Activated naive CD4-positive, alpha-beta T cell treated with anti-CD3 and anti-CD28 coated beads, Interleukin-2, amount 50 U/mL, for 72 hours (primary cell): ENCODE data around the gene PLXNA4. TPM values are rescaled to one million over a fixed set of nuclear protein-coding genes. Genes with fewer than 3 reads are reported as not detected.
"Not testable (repeated sequence)": the region's sequence is repeated elsewhere in the genome, so short reads cannot be mapped to it uniquely, and the experiment has no call there.

ENCODE experiments used
- ATAC-seq, 2 donors: fragments of 150-1000 bp; cut with Tn5 transposase; 2 replicates each; pipeline ENCODE4 v1.10.0; 2021; ENCODE audit warnings: mild to moderate bottlenecking in 2 of 2, moderate library complexity in 2 of 2
- DNase-seq, 2 donors: peaks; one replicate each; pipeline ENCODE4 v3.0.0; 2021 to 2022; ENCODE audit warnings: low spot score in 2 of 2
- H3K27ac Mint-ChIP-seq, 2 donors: one replicate each; pipeline ENCODE4 v1.8.0; 2022; ENCODE audit warnings: mild to moderate bottlenecking in 2 of 2, mixed read lengths in 2 of 2
- H3K36me3 Mint-ChIP-seq, 2 donors: one replicate each; pipeline ENCODE4 v1.8.0; 2022; ENCODE audit warnings: mixed read lengths in 2 of 2
- H3K9me3 Mint-ChIP-seq, 2 donors: one replicate each; pipeline ENCODE4 v1.8.0; 2022; ENCODE audit warnings: mixed read lengths in 2 of 2
- total RNA-seq, 2 donors: library from RNA; stranded (reverse); gene quantifications; one replicate each; pipeline ENCODE4 v1.2.3, GENCODE V29; 2022

PLXNA4 gene
- total RNA-seq, 2 donors from 2014 or later, result 0.06 to 0.41 TPM

- Mint-ChIP-seq H3K36me3 (no peaks in the 10 kb centered on the region), H3K9me3 (no peaks in the 10 kb centered on the region), H3K27ac (no peak overlapping the region)
- ATAC-seq (no peak), DNase-seq (no peak)
Observed at GRCh38 chr7:132180481-132180880, 395.8 kb downstream of the PLXNA4 start.

DNA sequence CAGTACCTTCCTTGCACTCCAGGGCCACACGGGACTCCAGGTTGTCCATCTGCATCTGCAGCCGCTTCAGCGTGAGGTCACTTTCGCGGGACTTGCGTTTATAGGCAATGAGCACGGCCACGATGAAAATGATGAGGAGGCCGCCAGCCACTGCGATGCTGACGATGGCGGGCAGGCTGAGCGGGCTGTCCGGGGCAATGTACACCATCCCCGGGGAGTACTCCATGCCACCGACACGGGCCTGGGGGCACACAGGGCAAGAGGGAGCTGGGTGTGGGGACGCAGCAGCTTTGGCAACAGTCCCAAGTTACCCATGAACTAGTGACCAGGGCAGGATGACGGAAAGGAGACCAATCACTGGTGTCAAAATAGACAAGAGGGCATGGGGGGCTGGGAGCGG is 396.6 kb downstream of the PLXNA4 start:
- ATAC-seq (no peak), DNase-seq (no peak)
- H3K27ac Mint-ChIP-seq, result no peak overlapping the region
- no peaks in the 10 kb centered on the region for H3K9me3 Mint-ChIP-seq
- H3K36me3 Mint-ChIP-seq, result no peaks in the 10 kb centered on the region

- Mint-ChIP-seq H3K27ac (no peak overlapping the region), H3K36me3 (no peaks in the 10 kb centered on the region), H3K9me3 (no peaks in the 10 kb centered on the region)
- no peak for DNase-seq
- no peak for ATAC-seq
Observed at GRCh38 chr7:132179080-132179430, 397.2 kb downstream of the PLXNA4 start.

- not testable (repeated sequence) for H3K27ac Mint-ChIP-seq, DNase-seq, H3K36me3 Mint-ChIP-seq, H3K9me3 Mint-ChIP-seq, ATAC-seq
Observed at GRCh38 chr7:132178402-132179079, 397.7 kb downstream of the PLXNA4 start.

- DNase-seq (no peak), ATAC-seq (no peak)
- Mint-ChIP-seq H3K9me3 (no peaks in the 10 kb centered on the region), H3K27ac (no peak overlapping the region), H3K36me3 (no peaks in the 10 kb centered on the region)
Observed at GRCh38 chr7:132177708-132178401, 398.4 kb downstream of the PLXNA4 start.

- ATAC-seq (no peak), DNase-seq (no peak)
- Mint-ChIP-seq H3K36me3 (no peaks in the 10 kb centered on the region), H3K27ac (no peak overlapping the region), H3K9me3 (no peaks in the 10 kb centered on the region)
Observed at GRCh38 chr7:132176719-132177118, 399.6 kb downstream of the PLXNA4 start.

GRCh38 chr7:132171130-132171576 is 405.1 kb downstream of the PLXNA4 start:
- ATAC-seq (no peak), DNase-seq (no peak)
- Mint-ChIP-seq H3K27ac (no peak overlapping the region), H3K9me3 (no peaks in the 10 kb centered on the region), H3K36me3 (no peaks in the 10 kb centered on the region)

- no peaks in the 10 kb centered on the region for H3K36me3 Mint-ChIP-seq
- ATAC-seq (no peak), DNase-seq (no peak)
- H3K9me3 Mint-ChIP-seq, result no peaks in the 10 kb centered on the region
- H3K27ac Mint-ChIP-seq, result no peak overlapping the region
Observed at GRCh38 chr7:132169730-132170129, 406.5 kb downstream of the PLXNA4 start.

GRCh38 chr7:132168239-132168638 is 408.0 kb downstream of the PLXNA4 start:
- H3K27ac Mint-ChIP-seq, result no peak overlapping the region
- no peak for ATAC-seq
- no peaks in the 10 kb centered on the region for H3K36me3 Mint-ChIP-seq
- no peak for DNase-seq
- no peaks in the 10 kb centered on the region for H3K9me3 Mint-ChIP-seq

DNA sequence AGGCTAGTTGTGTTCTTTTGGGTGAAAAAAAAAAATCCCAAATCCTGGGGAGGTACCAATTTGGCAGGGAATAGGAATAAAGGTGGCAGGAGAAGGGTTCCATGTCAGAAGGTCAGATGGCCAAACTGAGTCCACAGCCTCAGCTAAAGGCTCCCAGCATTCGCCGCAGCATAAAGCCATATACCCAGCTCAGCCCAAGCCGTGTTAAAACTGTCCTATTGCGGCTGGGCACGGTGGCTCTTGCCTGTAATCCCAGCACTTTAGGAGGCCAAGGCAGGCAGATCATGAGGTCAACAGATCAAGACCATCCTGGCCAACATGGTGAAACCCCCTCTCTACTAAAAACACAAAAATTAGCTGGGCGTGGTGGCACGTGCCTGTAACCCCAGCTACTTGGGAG is 410.6 kb downstream of the PLXNA4 start:
- not testable (repeated sequence) for H3K27ac Mint-ChIP-seq, ATAC-seq, H3K9me3 Mint-ChIP-seq, DNase-seq, H3K36me3 Mint-ChIP-seq

- H3K36me3 Mint-ChIP-seq, result no peaks in the 10 kb centered on the region
- ATAC-seq (no peak), DNase-seq (no peak)
- no peaks in the 10 kb centered on the region for H3K9me3 Mint-ChIP-seq
- no peak overlapping the region for H3K27ac Mint-ChIP-seq
Observed at GRCh38 chr7:132164558-132165125, 411.6 kb downstream of the PLXNA4 start.

- no peak for DNase-seq
- Mint-ChIP-seq H3K36me3 (no peaks in the 10 kb centered on the region), H3K9me3 (no peaks in the 10 kb centered on the region), H3K27ac (no peak overlapping the region)
- no peak for ATAC-seq
Observed at GRCh38 chr7:132162556-132163144, 413.6 kb downstream of the PLXNA4 start.

- no peak for DNase-seq
- Mint-ChIP-seq H3K27ac (no peak overlapping the region), H3K9me3 (no peaks in the 10 kb centered on the region), H3K36me3 (no peaks in the 10 kb centered on the region)
- ATAC-seq, result no peak
Observed at GRCh38 chr7:132161976-132162375, 414.3 kb downstream of the PLXNA4 start.

- H3K9me3 Mint-ChIP-seq, result no peaks in the 10 kb centered on the region
- no peak for ATAC-seq
- H3K27ac Mint-ChIP-seq, result no peak overlapping the region
- no peaks in the 10 kb centered on the region for H3K36me3 Mint-ChIP-seq
- no peak for DNase-seq
Observed at GRCh38 chr7:132161533-132161915, 414.7 kb downstream of the PLXNA4 start.

DNA sequence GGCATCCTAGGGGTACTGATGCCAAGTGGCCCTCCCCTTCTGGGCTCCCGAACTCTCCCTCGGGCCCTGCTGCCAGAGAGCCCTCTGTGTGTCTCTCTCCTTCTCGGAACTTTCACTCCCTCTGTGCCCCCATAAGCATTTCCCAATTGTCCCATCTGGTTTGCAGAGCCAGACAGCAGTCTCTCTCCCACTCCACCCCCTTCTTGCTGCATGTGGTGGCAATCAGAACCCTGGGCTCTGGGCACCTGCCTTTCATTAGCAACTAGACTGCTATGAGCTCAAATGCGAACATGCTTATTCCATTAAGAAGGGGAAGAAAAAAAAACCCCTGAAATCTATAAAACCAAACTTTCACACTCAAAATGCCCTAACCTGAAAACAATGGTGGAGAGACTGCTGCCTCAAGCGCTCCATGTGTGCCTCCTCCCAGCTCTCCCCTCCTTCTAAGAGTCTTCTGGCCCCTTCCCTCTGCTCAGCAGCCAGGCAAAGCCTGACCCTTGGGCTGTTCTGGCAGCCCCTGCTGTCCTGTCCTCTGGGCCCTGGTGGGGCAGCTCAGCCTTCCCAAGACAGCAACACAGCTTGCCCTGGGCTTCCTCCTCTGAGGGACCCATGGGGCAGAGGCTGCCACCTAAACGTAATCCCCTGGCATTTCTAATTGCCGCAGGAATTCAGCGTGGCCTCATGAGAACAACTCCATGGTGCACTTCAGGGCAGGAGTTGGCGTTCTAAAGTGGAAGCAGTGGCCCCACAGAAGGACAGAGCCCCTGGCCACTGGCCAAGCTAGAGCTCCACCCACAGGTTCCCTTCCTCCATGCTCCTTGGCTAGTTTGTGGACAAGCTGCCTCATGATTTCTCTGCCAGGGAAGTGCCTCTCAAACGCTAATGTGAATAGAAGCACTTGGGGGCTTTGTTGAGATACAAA is 415.4 kb downstream of the PLXNA4 start:
- DNase-seq (no peak), ATAC-seq (no peak)
- no peaks in the 10 kb centered on the region for H3K36me3 Mint-ChIP-seq
- H3K9me3 Mint-ChIP-seq, result no peaks in the 10 kb centered on the region
- no peak overlapping the region for H3K27ac Mint-ChIP-seq

- Mint-ChIP-seq H3K9me3 (no peaks in the 10 kb centered on the region), H3K27ac (no peak overlapping the region), H3K36me3 (no peaks in the 10 kb centered on the region)
- DNase-seq, result no peak
- ATAC-seq, result no peak
Observed at GRCh38 chr7:132158841-132159240, 417.4 kb downstream of the PLXNA4 start.

GRCh38 chr7:132158166-132158565 is 418.1 kb downstream of the PLXNA4 start:
- no peaks in the 10 kb centered on the region for H3K36me3 Mint-ChIP-seq
- ATAC-seq, result no peak
- H3K9me3 Mint-ChIP-seq, result no peaks in the 10 kb centered on the region
- no peak overlapping the region for H3K27ac Mint-ChIP-seq
- no peak for DNase-seq
